GM18907 (cell line): ENCODE measurements around the gene HECTD4.

Source experiments
- ATAC-seq: cut with Tn5 transposase; IDR thresholded peaks from one replicate; pipeline ENCODE4 v1.9.1; 2021; ENCODE audit warnings: mild to moderate bottlenecking, moderate library complexity; ENCODE audit not compliant: unreplicated experiment

Gene HECTD4

GRCh38 chr12:112183141-112184021 is 198.8 kb downstream of the HECTD4 start:
- no peak for ATAC-seq

GRCh38 chr12:112182499-112182898 is 199.7 kb downstream of the HECTD4 start:
- no peak for ATAC-seq

- no peak for ATAC-seq
These were observed 201.8 kb downstream of the HECTD4 start for GRCh38 chr12:112180422-112180821.

GRCh38 chr12:112179916-112180315 is 202.3 kb downstream of the HECTD4 start:
- no peak for ATAC-seq

GRCh38 chr12:112179341-112179740 is 202.9 kb downstream of the HECTD4 start:
- ATAC-seq, result no peak

- ATAC-seq, result no peak
These were observed 203.4 kb downstream of the HECTD4 start for GRCh38 chr12:112178796-112179195.

- ATAC-seq, result no peak
These were observed 205.8 kb downstream of the HECTD4 start for GRCh38 chr12:112176321-112177010.

- ATAC-seq, result no peak
These were observed 206.7 kb downstream of the HECTD4 start for GRCh38 chr12:112175361-112176155.

GRCh38 chr12:112172556-112173324 is 209.5 kb downstream of the HECTD4 start:
- no peak for ATAC-seq

- no peak for ATAC-seq
These were observed 211.1 kb downstream of the HECTD4 start for GRCh38 chr12:112170971-112171596.

- no peak for ATAC-seq
These were observed 211.9 kb downstream of the HECTD4 start for GRCh38 chr12:112170376-112170775.

- ATAC-seq, result no peak
These were observed 212.3 kb downstream of the HECTD4 start for GRCh38 chr12:112169966-112170365.

- ATAC-seq, result no peak
These were observed 212.9 kb downstream of the HECTD4 start for GRCh38 chr12:112169161-112169872.

- ATAC-seq, result no peak
These were observed 213.7 kb downstream of the HECTD4 start for GRCh38 chr12:112168561-112168971.

GRCh38 chr12:112167718-112168525 is 214.3 kb downstream of the HECTD4 start:
- no peak for ATAC-seq

GRCh38 chr12:112167031-112167461 is 215.2 kb downstream of the HECTD4 start:
- ATAC-seq, result no peak

- no peak for ATAC-seq
These were observed 215.9 kb downstream of the HECTD4 start for GRCh38 chr12:112166051-112167015.
